HG03460 (cell line): ENCODE data around the gene CRYGN.

ENCODE experiments used
- ATAC-seq: cut with Tn5 transposase; IDR thresholded peaks from one replicate; pipeline ENCODE4 v1.9.1; 2021; ENCODE audit not compliant: unreplicated experiment

Gene CRYGN, protein sequence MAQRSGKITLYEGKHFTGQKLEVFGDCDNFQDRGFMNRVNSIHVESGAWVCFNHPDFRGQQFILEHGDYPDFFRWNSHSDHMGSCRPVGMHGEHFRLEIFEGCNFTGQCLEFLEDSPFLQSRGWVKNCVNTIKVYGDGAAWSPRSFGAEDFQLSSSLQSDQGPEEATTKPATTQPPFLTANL

DNA sequence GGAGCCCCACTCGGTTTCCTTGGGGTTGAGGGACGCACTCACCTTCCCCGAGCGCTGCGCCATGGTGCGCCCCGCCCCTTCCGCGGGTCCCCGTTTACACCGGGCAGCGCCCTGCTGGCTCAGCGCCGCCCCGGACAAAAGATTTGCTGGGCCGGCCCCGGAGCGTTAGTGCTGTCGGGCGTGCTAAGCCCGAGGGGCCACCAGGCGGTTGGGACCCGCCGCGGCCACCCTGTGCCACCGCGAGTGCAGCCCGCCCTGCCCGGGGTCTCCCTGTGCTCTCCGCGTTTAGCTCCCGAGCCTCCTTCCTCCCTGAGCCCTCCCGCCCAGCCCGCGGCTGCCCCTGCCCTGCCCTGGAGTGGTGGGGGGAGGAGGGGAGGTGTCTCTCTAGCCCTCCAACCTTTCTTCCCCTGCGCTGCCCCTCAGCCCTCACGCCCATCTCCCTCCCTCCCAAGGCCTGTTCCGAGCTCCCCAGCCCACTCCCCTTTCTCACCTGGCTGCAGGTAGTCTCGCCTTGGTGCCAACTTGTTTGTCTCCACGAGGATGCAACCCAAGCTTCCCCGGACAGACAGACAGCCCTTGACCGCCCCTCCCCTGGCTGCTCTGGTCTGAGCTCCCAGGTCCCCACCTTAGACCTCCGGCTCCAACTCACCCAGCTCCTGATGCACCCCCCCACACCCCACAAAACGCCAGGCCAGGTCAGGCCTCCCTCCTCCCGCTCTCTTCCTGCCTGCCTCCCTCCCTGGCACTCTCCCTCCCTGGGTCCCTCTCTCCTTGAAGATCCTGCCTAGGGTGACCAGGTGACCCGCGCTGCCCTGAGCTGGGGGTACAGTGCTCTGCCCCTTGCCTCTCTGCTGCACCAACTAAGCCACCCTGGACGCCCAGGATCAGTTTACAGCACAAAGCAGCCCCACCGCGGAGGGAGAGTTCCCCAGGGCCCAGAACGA, at the start of gene CRYGN:
TSS of gene CRYGN (minus strand) at position 287 of the 944 bp plus-strand sequence. CDS start at position 63, 224 bp downstream.
- no peak for ATAC-seq

DNA sequence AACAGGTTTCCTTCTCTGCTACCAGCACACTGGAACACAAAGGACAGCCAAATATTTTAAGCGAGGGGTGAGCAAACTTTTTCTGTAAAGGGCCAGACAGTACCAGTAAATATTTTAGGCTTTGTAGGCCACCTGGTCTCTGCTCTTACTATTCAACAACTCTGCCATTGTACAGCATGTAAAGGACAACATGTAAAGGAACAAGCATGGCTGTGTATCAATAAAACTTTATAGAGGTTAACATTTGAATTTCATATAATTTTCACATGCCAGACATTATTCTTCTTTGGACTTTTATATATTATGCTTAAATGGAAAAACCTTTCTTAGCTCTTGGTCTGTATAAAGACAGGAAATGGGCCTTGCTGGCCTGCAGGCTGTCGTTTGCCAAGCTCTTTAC, 49.6 kb upstream of the CRYGN start:
- no peak for ATAC-seq

DNA sequence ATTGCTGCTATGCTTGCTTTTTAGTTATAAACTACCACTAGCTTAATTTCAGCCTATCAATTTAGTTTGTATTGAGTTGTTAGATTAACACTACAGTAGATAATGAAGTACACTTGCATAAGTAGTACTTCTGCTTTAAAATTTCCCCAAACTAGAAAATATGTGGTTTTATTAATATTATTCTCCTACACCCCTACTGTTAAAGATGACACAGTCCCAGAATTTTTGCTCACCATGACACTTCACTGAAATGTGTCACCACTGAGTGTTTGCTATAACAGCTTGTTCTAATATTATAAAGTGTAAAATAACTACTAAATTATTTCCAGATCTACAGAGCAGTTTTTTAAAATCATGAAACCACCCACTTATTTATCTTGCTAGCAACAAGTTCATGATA, 48.2 kb upstream of the CRYGN start:
- no peak for ATAC-seq

DNA sequence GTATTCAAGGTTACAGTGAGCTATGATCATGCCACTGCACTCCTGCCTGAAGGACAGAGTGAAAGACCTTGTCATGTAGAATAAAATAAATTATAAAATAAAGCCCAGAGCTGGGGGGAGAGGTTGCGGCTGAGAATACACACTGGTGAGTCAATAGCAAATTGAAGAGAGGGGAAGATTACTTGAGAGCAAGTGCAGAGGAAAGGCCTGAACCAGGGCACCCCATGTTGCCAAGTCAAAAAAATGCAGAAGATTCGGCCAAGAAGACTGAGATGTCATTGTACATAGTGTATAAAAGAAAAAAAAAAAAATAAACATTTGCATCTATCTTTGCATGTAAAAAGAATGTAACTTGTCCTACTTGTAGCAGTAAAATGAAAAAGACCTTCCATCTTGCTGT, 47.3 kb upstream of the CRYGN start:
- ATAC-seq = no peak

DNA sequence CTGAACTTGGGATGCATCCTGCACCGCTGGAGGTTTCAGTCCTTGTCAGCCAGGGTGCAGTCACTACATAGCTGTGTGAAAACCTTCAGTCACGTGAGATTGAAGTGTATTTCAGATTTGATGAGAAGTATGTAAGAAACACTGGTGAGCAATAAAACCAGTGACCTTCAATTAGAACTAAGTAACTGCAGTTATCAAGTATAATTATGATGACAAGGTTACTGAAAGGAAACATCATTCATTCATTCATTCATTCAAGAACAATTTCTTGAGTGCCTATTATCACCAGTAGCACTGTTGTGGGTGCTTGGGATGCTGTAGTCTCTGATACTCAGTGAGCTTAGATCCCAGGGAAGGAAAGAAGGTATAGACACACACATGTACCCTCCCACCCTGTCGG, 46.1 kb upstream of the CRYGN start:
- no peak for ATAC-seq

DNA sequence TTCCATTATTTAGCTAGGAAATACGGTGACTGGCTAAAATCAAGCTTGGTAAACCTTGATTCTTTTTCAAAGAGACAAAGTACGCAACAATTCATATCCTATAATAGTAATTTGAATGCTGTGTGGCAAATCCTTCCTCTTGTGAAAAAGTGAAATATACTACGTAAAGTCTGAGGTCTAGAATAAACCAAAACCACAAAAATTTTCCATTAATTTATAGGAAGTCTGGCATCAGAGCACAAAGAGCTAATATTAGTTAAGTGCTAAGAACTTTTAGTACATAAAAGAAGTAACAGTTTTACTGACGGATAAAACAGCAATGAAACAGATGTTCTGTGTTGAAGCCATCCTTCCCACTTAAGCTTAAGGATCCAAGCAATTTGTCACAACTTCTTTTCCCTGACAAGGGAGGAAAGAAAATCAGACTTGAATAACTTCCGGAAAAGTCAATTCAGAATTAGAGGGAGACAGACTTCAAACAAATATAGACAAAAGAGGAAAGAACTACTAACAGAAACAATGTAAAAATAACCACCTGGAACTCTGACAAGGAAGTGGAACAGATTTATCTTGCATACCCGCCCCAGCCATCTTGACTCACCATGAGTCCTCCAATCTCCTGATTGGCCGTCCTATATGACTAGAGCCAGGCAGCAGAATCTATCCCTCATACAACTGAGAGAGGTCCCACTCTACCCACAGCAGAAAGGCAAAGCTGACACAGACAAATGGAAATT, 45.2 kb upstream of the CRYGN start:
- no peak for ATAC-seq

DNA sequence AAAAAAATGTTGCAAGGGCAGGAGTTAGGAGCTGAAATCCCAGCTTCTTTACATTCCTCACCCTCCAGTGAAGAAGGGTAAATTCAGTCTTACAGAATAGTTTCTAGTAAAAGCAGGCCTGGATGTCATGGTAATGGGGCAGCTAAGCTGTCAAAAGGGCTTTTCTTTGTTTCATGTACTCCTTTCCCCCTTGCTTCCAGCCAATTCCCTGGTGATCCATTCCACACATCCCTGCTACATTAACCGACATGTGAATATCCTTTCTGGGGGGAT, 43.7 kb upstream of the CRYGN start:
- ATAC-seq = no peak

DNA sequence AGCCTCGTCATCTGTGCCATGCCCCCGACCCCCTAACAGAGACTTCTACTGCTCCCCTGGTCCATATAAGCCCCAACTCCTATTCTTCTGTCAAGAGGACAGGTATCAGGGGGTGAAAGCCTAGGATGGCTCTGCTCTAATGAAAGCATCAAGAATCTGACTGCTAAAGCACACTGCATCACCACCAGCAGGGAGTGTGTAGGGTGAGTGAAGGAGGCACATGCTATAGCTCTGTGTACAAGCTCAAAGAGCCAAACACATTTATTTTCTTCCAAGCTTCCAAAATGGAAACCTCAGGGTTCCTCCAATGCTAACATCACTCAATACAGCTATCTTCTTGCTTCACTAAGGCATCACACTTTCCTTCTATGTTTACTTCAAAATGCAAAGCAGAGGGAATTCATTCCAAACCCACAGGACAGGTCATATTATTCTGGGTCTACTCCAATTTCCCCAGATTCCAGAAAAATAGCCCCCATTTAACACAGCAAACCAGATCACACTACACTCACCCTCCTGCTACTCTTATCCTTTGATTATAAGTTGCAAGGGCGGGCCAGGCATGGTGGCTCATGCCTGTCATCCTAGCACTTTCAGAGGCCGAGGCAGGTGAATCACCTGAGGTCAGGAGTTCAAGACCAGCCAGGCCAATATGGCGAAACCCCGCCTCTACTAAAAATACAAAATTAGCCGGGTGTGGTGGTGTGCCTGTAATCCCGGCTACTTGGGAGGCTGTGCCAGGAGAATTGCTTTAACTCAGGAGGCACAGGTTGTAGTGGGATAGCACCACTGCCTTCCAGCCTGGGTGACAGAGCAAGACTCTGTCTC, 43.2 kb upstream of the CRYGN start:
- no peak for ATAC-seq

DNA sequence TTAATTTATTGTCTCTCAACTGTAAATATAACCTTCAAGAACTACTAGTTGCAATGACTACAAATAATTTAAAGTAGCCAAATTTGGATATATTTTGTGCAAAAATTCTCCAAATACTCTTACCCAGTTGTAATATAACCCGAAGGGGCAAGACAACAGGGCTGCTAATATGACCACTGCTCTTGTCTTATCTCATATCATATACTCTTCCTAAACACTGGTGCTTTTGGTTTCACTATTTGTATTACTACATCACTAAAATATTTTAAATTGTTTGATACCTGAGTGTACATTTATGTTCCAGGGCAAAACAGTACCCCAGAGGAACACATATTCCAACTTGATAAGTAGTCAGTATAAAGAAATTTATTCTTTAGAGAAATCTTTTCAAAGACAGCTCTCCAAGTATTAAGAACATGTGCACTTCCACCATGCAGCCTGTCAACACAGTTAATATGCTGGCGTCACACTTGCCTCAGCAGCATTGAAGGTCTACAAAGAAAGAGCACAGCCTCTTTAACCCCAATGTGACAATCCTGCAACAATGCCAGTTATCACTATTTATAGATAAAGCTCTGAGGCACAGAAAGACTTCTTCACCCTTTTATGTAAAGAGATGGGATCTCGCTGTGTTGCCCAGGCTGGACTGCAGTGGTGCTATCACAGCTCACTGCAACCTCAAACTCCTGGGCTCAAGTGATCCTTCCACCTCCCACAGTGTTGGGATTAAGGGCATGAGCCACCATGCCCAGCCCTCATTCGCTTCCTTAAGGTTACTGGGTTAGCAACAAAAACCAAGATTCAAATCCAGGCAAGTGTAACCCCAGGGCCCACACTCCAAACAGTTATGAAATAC, 41.9 kb upstream of the CRYGN start:
- peak; percentile 46 for ATAC-seq

DNA sequence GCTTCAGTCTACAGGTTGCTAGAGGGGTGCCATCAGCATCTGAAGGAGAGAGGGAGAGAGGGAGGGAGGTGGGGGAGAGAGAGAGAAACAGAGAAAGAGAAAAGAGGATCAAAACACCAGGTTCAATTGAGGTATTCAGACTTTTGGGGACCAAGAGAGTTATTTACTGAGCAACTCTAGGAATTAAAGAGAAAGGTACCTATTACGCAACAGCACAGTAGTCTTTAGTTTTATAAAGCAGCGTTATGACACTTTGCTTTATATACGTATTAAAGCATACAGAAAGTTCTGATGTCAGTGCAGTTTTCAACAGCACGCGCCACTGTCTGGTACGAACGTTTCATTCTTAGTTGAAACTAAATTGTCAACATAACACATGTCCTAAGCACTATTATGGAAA, 37.9 kb upstream of the CRYGN start:
- ATAC-seq = no peak

DNA sequence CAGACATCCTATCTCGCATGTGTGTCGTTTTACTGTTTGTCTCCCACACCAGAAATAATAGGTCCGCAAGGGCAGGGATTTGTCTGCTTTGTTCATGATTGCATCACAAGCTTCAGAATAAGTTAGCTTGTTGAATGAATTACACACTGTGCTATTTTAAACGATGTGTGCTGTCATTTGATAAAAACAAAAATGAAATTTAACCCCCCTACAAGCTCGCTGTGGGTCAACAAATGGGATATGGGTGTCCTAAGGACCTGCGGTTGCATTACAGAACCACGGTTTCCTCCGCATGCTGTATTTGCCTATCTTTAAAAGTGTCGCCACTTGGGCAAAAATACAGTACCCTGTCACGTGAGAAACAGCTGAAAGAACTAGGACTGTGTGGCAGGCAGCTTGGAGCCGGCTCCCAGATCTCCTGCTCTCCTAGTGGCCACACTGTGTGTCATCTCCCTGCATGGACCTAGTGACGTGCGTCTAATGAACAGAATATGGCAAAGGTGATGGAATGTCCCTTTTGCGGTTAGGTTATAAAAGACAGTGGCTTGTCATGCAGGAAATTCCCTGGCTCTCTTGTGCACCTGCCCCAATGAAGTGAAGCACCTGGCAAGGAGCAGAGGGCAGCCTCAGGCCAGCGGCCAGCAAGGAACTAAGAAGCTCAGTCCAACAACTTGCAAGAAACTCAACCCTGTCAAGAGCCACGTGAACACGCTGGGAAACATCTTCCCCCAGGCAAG, 32.9 kb upstream of the CRYGN start:
- ATAC-seq = peak; percentile 32

DNA sequence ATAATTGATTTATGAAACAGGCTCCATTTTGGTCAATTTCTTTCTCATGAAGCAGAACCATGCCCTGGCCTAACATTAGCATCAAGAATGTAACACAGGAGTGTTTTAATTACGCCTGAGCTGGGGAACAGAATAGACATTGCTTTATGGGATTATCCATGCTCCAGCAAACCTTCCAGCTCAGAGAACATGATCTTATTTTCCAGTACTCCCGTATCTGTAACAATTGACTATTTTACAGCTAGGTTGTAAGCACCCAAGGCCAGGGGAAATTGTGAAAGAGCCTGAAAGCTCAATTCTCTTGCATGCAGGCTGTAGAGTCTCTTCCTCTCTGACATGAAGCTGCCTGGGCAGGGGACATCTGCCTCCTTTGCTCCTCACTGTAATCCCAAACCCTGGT, 30.8 kb upstream of the CRYGN start:
- ATAC-seq = no peak

DNA sequence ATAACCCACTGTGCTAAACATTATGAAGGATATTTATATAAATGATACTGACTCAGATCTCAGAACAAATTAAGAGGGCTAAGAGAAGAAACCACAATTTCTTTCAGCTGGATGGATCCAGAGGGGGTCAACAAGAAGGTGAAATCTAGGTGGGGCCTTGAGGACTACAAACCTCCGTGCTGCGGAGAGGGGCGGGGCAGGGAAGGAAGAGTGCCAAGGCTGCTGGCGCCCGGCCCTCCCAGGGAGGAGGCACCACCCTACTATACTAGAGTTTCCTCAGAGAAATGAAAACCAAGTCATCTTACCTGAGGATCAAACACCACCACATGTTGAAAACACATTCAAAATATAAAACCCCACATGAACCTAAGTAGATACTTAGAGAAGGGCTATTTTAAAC, 29.3 kb upstream of the CRYGN start:
- ATAC-seq = no peak

DNA sequence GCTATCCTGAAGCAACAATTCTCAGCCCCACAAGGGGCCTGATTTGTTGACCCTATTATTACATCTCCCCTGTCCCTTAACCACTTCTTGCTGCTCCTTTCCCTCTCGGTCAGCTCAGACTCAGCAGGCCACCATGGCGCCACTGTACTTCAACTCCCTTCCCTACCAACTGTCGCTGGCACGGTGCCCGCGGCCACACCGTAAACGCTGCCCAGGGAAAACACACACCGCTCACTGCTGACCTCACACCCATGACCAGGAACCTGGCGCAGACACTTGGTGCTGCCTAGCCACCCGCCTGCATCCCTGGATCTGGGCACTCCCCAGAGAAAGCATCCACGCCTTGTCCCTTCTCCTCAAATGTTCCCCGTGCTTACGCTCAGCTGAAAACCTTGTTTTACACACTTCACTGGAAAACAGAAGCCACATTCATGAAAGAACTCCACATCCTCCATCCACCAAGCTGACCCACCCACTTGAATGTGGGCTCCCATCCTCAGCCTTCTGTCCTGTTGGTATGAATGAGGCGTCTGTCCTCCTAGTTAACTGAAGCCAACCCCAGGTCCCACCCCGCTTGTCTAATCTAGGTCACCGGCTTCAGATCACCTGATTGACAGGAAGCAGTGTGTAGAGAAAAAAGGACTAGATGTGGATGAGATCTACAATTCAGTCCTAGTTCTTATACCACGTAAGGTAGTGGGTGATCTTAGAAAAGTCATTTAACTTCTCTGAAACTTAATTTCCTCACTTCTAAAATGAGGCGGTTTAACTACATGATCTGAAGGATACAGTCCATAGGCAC, 28.5 kb upstream of the CRYGN start:
- ATAC-seq = no peak

DNA sequence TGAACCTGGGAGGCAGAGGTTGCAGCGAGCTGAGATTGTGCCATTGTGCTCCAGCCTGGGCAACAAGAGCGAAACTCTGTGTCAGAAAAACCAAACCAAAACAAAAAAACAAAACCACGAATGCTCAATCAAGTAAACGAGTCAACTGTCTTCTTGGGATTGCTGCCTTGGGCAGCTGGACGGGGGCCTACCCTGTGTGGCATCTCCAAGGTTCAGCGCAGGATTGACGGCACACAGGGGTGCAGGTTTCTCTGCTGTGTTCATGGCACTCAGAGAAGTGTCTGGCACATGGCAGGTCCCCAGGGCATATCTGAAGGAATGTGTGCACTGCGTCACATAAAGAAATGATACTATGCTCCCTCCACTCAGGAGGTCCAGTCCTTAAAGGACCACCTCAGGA, 25.2 kb upstream of the CRYGN start:
- no peak for ATAC-seq

DNA sequence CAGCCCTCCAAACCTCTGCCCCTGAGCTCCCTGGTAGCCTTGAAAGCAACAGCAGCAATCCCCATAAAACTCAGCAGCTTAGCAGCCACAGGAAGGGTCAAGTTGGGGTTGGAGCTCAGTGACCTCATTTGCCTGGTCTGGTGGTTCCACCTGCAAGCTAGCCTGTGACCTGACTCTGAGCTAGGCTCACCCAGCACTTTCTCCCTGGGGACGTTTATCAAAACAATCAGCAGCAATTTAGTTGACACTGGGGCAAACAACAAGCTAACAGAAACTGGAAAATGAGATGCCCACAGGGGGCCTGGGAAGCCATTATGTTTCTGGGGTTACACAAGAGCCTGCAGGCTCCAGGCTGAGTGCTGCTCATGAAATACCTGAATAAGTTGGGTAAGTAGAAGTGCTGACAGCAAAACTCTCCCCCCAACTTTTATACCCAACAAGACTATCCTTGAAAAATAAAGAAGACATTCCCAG, 22.4 kb upstream of the CRYGN start:
- ATAC-seq = no peak

DNA sequence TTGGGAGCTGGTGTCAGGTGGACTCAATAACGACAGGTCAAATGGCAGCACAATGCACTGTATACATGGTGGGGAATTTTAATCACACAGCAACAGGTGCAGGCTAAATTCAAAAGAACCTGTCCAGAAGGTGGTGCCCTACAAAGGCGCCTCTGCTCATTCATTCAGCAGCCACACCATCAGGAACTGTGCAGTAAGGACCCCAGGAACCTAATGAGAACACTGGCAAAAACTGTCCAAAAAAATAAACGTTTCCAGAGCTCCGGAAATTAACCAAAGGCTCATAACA, 21.9 kb upstream of the CRYGN start:
- ATAC-seq = no peak

DNA sequence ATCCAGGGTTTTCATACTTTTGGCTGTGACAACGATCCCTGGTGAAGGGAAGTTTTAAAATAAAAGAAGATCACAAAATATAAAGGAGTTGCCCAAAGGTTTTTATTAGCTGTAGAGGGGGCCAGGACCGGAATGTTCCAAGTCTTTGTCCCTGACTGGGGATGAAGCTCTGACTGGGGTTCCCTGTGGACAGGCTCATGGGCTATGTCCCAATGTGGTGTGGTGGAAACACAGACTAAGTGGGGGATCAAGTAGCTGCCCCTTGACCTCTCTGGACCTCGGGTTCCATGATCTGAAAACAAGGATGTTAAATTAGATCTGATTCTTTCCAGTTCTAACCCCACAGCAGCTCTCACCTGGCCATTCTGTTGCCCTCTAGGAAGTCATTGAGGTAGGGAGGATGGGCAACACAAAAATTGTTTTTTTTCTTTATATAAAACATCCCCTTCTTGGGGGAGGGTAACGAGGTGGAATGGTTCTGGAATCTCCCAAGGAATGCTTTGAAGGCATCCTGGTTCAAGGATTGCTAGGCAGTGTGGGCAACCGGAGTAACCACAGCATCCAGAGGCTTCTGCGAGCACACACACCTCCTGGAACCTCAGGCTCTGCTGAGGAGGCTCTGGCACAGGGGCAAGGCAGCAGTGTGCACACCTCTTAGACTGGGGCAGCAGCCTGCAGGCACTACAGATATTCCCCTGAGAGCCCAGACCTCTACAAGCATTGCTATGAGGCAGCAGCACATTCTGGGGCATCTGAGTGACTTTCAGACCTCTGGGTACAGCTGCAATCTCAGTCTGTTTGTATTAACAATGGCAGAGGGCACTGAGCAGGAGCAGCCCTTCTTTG, 21.4 kb upstream of the CRYGN start:
- no peak for ATAC-seq
